ENCODE data around the gene FHOD1. TPM values are rescaled to one million over a fixed set of nuclear protein-coding genes. Genes with fewer than 3 reads are reported as not detected.

Gene FHOD1
- total and polyA plus RNA-seq, 9 of the 15 experiments (the other 6 are each of a cell fraction or from before 2014, with no cell fraction given), result 18.7 to 126 (median 32.3) TPM

DNA sequence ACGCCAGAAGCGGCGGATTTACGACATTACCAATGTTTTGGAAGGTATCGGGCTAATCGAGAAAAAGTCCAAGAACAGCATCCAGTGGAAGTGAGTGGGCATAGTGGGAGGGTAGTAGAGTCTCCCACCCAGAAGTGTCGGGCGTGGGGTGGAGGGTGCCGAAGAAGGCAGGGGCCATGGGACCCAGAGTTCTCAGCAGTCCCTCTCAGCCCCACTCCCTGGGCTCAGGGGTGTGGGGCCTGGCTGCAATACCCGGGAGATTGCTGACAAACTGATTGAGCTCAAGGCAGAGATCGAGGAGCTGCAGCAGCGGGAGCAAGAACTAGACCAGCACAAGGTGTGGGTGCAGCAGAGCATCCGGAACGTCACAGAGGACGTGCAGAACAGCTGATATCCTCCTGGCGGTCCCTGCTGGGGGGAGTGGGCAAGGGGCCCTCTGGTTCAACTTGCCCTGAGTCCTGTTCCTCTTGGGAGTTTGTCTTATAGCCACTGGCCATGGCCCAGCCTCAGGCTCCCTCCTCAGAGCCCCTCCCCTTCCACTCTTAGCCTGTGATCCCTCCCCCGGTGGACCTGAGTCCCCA lies 54.4 kb downstream of the FHOD1 start:
- peak in 2 of 4 experiments; percentile 50 to 53 for DNase-seq (ENCODE audit: extremely low read depth in 1 of 4, low spot score in 3 of 4)
- peaks cover 51% of the 10 kb centered on the region for H3K36me3 ChIP-seq (ENCODE audit: control insufficient read depth, insufficient read depth, low read length)
- peaks cover 46% of the 10 kb centered on the region for H3K79me2 ChIP-seq (ENCODE audit: control insufficient read depth, insufficient read depth, low read length)
- ATAC-seq, result no peak; the same call in 2 of the 3 replicates
- 0% methylated on average over 16 of the region's 17 CpGs for WGBS (ENCODE audit: insufficient coverage, low coverage, missing lambda C conversion rate)
- no peaks in the 10 kb centered on the region for H3K9me1 ChIP-seq (ENCODE audit: control insufficient read depth, insufficient read depth, low read length)
- peak overlapping the region; percentile 83 for H3K4me3 ChIP-seq
- no peaks in the 10 kb centered on the region for H4K20me1 ChIP-seq (replicated peaks; ENCODE audit: control insufficient read depth, insufficient read depth, low read length)
- TF ChIP-seq EP300 (IDR thresholded peaks at IDR 0.05; ENCODE audit: low read length) (no peak), CBFA2T3 (IDR thresholded peaks at IDR 0.05) (no peak), DACH1 (IDR thresholded peaks at IDR 0.05; ENCODE audit: partially characterized antibody) (peak; percentile 59), HNRNPLL (IDR thresholded peaks at IDR 0.05; ENCODE audit: low read depth, low read length, poor library complexity, severe bottlenecking) (peak; percentile 22), KAT7 (CRISPR knock-in tag; IDR thresholded peaks at IDR 0.05; ENCODE audit: borderline replicate concordance) (peak; percentile 51; the same call in 1 of the 2 replicates), FOXP1 (CRISPR knock-in tag; IDR thresholded peaks at IDR 0.05) (0 out of 2 replicates have a peak, but pooled peaks have one; percentile 21)
- TF ChIP-seq, protein P1, sequence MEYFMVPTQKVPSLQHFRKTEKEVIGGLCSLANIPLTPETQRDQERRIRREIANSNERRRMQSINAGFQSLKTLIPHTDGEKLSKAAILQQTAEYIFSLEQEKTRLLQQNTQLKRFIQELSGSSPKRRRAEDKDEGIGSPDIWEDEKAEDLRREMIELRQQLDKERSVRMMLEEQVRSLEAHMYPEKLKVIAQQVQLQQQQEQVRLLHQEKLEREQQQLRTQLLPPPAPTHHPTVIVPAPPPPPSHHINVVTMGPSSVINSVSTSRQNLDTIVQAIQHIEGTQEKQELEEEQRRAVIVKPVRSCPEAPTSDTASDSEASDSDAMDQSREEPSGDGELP (CRISPR knock-in tag; IDR thresholded peaks at IDR 0.05; ENCODE audit: borderline replicate concordance), result peak; percentile 66
- no peak for FAIRE-seq
- CTCF ChIA-PET (ENCODE audit: low intra/inter-chr PET ratio), result no interaction called here
- in situ Hi-C loops (cut with MboI) (no loop called here), intact Hi-C loops (cut with micrococcal nuclease) (loop anchor here (2.0 to 5.0 kb wide), 2 partner anchors 34 to 54 kb away; partner anchors contain the start of genes FHOD1 and TMEM208)
- no peak overlapping the region for H2AFZ ChIP-seq (ENCODE audit: low read depth, low read length)
- POLR2A ChIA-PET, result interaction anchor here (0.6 to 1.1 kb wide), 4 partner anchors 14 to 1178 kb away, joined by 3 to 4 read pairs (median 3); no protein-coding TSS in a partner anchor
- no TSS peak for BruUV-seq (replicated peaks)
- H3K27ac ChIP-seq (ENCODE audit: extremely low read depth, low read depth, low read length), result peak overlapping the region; percentile 63
- no peaks in the 10 kb centered on the region for H3K9me3 ChIP-seq (replicated peaks; ENCODE audit: control insufficient read depth, insufficient read depth, low read depth, low read length)
- H3K27me3 ChIP-seq (ENCODE audit: control insufficient read depth in 2 of 2, insufficient read depth in 2 of 2, low read length in 2 of 2), result no peaks in the 10 kb centered on the region
- peak overlapping the region; percentile 88 to 95 for H3K9ac ChIP-seq (ENCODE audit: insufficient read depth in 1 of 2, low read depth in 2 of 2, low read length in 2 of 2)
- peaks cover 38 to 64% of the 10 kb centered on the region in 2 experiments for H3K4me1 ChIP-seq (replicated peaks in 1 of 2; ENCODE audit: control insufficient read depth in 2 of 2, insufficient read depth in 2 of 2, low read length in 2 of 2)
- peak overlapping the region; percentile 97 for H3K4me2 ChIP-seq (ENCODE audit: insufficient read depth, low read length)

Measured in K562 (cell line).